ENCODE results near the gene ARPC1B. TPM values are rescaled to one million over a fixed set of nuclear protein-coding genes. Genes with fewer than 3 reads are reported as not detected.

ARPC1B gene
- total RNA-seq, 2 donors from 2014 or later, result 85.4 to 86.5 TPM

- WGBS, result 81% methylated on average over 11 of the region's 11 CpGs
- no peak overlapping the region for H3K27ac ChIP-seq
- H3K27me3 ChIP-seq (replicated peaks; ENCODE audit: insufficient read depth), result no peaks in the 10 kb centered on the region
- intact Hi-C loops (cut with DNase I), result no loop called here
- TF ChIP-seq POLR2AphosphoS5 (IDR thresholded peaks at IDR 0.05) (no peak), CTCF (IDR thresholded peaks at IDR 0.05) (no peak), POLR2A (IDR thresholded peaks at IDR 0.05) (no peak)
- H3K9me3 ChIP-seq, result no peaks in the 10 kb centered on the region
- H3K36me3 ChIP-seq, result peaks cover 37 to 50% of the 10 kb centered on the region in 2 donors
- H3K4me3 ChIP-seq, result no peak overlapping the region
- H3K4me1 ChIP-seq (replicated peaks), result peaks cover 2% of the 10 kb centered on the region
- DNase-seq (ENCODE audit: low spot score), result no peak
Measured at GRCh38 chr7:99422186-99422585, 47.7 kb downstream of the ARPC1B start.

GRCh38 chr7:99422625-99423024 is 48.1 kb downstream of the ARPC1B start:
- Histone ChIP-seq H3K9me3 (no peaks in the 10 kb centered on the region), H3K27ac (no peak overlapping the region), H3K27me3 (replicated peaks; ENCODE audit: insufficient read depth) (no peaks in the 10 kb centered on the region), H3K4me1 (replicated peaks) (peaks cover 2% of the 10 kb centered on the region), H3K36me3 (peaks cover 34 to 45% of the 10 kb centered on the region in 2 donors), H3K4me3 (no peak overlapping the region)
- TF ChIP-seq POLR2A (IDR thresholded peaks at IDR 0.05), result no peak
- no peak for TF ChIP-seq POLR2AphosphoS5 (IDR thresholded peaks at IDR 0.05)
- TF ChIP-seq CTCF (IDR thresholded peaks at IDR 0.05), result no peak
- intact Hi-C loops (cut with DNase I), result no loop called here
- WGBS, result 59% methylated on average over 5 of the region's 5 CpGs
- DNase-seq (ENCODE audit: low spot score), result no peak

GRCh38 chr7:99424932-99425730 is 50.6 kb downstream of the ARPC1B start:
- H3K9me3 ChIP-seq, result no peaks in the 10 kb centered on the region
- intact Hi-C loops (cut with DNase I), result no loop called here
- no peaks in the 10 kb centered on the region for H3K27me3 ChIP-seq (replicated peaks; ENCODE audit: insufficient read depth)
- H3K4me1 ChIP-seq (replicated peaks), result peaks cover 2% of the 10 kb centered on the region
- WGBS, result 91% methylated on average over 24 of the region's 24 CpGs
- H3K27ac ChIP-seq, result no peak overlapping the region
- DNase-seq (ENCODE audit: low spot score), result no peak
- H3K4me3 ChIP-seq, result no peak overlapping the region
- TF ChIP-seq CTCF (IDR thresholded peaks at IDR 0.05), result no peak
- no peak for TF ChIP-seq POLR2AphosphoS5 (IDR thresholded peaks at IDR 0.05)
- no peak for TF ChIP-seq POLR2A (IDR thresholded peaks at IDR 0.05)
- H3K36me3 ChIP-seq, result peaks cover 18 to 33% of the 10 kb centered on the region in 2 donors

- H3K4me1 ChIP-seq (replicated peaks), result peaks cover 12% of the 10 kb centered on the region
- no peak for DNase-seq (ENCODE audit: low spot score)
- no peak overlapping the region for H3K4me3 ChIP-seq
- 71% methylated on average over 10 of the region's 10 CpGs for WGBS
- TF ChIP-seq POLR2AphosphoS5 (IDR thresholded peaks at IDR 0.05) (no peak), POLR2A (IDR thresholded peaks at IDR 0.05) (no peak), CTCF (IDR thresholded peaks at IDR 0.05) (no peak)
- intact Hi-C loops (cut with DNase I), result no loop called here
- peaks cover 13 to 21% of the 10 kb centered on the region in 2 donors for H3K36me3 ChIP-seq
- no peaks in the 10 kb centered on the region for H3K9me3 ChIP-seq
- no peak overlapping the region for H3K27ac ChIP-seq
- no peaks in the 10 kb centered on the region for H3K27me3 ChIP-seq (replicated peaks; ENCODE audit: insufficient read depth)
Measured at GRCh38 chr7:99428972-99429566, 54.5 kb downstream of the ARPC1B start.

Measured in prostate gland (tissue), 2 donors.